Suprapubic skin (tissue), 4 donors: Measurements from ENCODE around the gene HSDL2. TPM values are rescaled to one million over a fixed set of nuclear protein-coding genes. Genes with fewer than 3 reads are reported as not detected.
"Not testable (repeated sequence)": the region's sequence is repeated elsewhere in the genome, so short reads cannot be mapped to it uniquely, and the experiment has no call there.

ENCODE experiments used
- DNase-seq, 2 donors: peaks; one replicate each; pipeline ENCODE4 v3.0.0-alpha.2; 2019; ENCODE audit warnings: low spot score in 2 of 2
- H3K27ac ChIP-seq: fragments of 200-600 bp; sonication (generic); one replicate; pipeline ENCODE4 v1.5.1; 2019
- H3K27me3 ChIP-seq: fragments of 200-600 bp; sonication (generic); one replicate; pipeline ENCODE4 v1.5.1; 2019
- H3K36me3 ChIP-seq: fragments of 200-600 bp; sonication (generic); one replicate; pipeline ENCODE4 v1.5.1; 2019
- H3K4me1 ChIP-seq: fragments of 200-600 bp; sonication (generic); one replicate; pipeline ENCODE4 v1.5.1; 2019
- H3K4me3 ChIP-seq: fragments of 200-600 bp; sonication (generic); one replicate; pipeline ENCODE4 v1.5.1; 2019; ENCODE audit warnings: mild to moderate bottlenecking
- H3K9me3 ChIP-seq: fragments of 200-600 bp; sonication (generic); one replicate; pipeline ENCODE4 v1.5.1; 2019
- EP300 ChIP-seq: sonication (generic); formaldehyde crosslinking; IDR thresholded peaks from one replicate; pipeline ENCODE4 v1.6.1; 2017; ENCODE audit warnings: antibody characterized with exemption
- POLR2A ChIP-seq, 2 donors: fragments of 450-650 bp; IDR thresholded peaks; one replicate each; pipeline ENCODE4 v1.6.1; 2017; ENCODE audit warnings: antibody characterized with exemption in 2 of 2, mild to moderate bottlenecking in 2 of 2, moderate library complexity in 2 of 2
- POLR2AphosphoS5 ChIP-seq, 3 donors: sonication (generic); formaldehyde crosslinking; IDR thresholded peaks; one replicate each; pipeline ENCODE4 v1.6.1; 2017; ENCODE audit warnings: antibody characterized with exemption in 3 of 3
- WGBS: methylation state at CpG from one replicate; pipeline ENCODE4 v1.1.5; 2018; 5-methylcytosine and 5-hydroxymethylcytosine counted together
- total RNA-seq, 4 donors: library from RNA; depleted of rRNA; stranded (reverse); fragments of >200 nt; gene quantifications; one replicate each; pipeline ENCODE4 v1.1.0, GENCODE V29; 2016
- TF ChIP-seq, protein P1 (sequence below), 2 donors: fragments of 200-600 bp in 1 of 2; fragments of 450-650 bp in 1 of 2; sonication (generic) in 1 of 2; IDR thresholded peaks; one replicate each; pipeline ENCODE4 v1.5.1; 2016 to 2019; ENCODE audit warnings: antibody characterized with exemption in 2 of 2, mild to moderate bottlenecking in 1 of 2, moderate library complexity in 1 of 2

HSDL2 gene
- total RNA-seq, 4 donors from 2014 or later, result 32.5 to 46.1 (median 33.2) TPM

DNA sequence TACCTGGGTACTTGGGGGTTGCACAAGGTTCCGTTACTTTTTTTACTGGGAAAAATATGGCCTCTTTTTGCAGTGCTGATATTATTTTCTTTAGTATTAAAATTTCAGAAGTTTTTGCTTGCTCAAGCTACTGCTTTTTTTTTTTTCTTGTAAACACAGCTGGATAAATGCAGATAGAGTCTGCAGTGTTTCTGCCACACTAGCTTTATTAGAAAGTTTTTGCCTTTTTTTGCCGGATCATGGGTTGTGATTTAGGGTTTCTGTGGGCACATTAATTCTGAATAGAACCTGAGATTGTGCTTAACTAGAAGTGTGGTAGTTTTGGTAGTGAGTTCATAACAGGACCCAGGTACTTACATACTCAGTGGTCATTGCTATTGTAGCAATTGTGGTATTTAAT lies 126.7 kb downstream of the HSDL2 start:
- DNase-seq, result no peak
- no peak overlapping the region for H3K27ac ChIP-seq
- no peak overlapping the region for H3K4me3 ChIP-seq
- H3K27me3 ChIP-seq, result no peaks in the 10 kb centered on the region
- no peaks in the 10 kb centered on the region for H3K4me1 ChIP-seq
- no peaks in the 10 kb centered on the region for H3K36me3 ChIP-seq
- H3K9me3 ChIP-seq, result no peaks in the 10 kb centered on the region
- 79% methylated on average over 2 of the region's 2 CpGs for WGBS
- TF ChIP-seq, protein P1, sequence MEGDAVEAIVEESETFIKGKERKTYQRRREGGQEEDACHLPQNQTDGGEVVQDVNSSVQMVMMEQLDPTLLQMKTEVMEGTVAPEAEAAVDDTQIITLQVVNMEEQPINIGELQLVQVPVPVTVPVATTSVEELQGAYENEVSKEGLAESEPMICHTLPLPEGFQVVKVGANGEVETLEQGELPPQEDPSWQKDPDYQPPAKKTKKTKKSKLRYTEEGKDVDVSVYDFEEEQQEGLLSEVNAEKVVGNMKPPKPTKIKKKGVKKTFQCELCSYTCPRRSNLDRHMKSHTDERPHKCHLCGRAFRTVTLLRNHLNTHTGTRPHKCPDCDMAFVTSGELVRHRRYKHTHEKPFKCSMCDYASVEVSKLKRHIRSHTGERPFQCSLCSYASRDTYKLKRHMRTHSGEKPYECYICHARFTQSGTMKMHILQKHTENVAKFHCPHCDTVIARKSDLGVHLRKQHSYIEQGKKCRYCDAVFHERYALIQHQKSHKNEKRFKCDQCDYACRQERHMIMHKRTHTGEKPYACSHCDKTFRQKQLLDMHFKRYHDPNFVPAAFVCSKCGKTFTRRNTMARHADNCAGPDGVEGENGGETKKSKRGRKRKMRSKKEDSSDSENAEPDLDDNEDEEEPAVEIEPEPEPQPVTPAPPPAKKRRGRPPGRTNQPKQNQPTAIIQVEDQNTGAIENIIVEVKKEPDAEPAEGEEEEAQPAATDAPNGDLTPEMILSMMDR (IDR thresholded peaks at IDR 0.05), result no peak
- TF ChIP-seq POLR2AphosphoS5 (IDR thresholded peaks at IDR 0.05), result no peak
- no peak for TF ChIP-seq EP300
- TF ChIP-seq POLR2A (IDR thresholded peaks at IDR 0.05), result no peak

DNA sequence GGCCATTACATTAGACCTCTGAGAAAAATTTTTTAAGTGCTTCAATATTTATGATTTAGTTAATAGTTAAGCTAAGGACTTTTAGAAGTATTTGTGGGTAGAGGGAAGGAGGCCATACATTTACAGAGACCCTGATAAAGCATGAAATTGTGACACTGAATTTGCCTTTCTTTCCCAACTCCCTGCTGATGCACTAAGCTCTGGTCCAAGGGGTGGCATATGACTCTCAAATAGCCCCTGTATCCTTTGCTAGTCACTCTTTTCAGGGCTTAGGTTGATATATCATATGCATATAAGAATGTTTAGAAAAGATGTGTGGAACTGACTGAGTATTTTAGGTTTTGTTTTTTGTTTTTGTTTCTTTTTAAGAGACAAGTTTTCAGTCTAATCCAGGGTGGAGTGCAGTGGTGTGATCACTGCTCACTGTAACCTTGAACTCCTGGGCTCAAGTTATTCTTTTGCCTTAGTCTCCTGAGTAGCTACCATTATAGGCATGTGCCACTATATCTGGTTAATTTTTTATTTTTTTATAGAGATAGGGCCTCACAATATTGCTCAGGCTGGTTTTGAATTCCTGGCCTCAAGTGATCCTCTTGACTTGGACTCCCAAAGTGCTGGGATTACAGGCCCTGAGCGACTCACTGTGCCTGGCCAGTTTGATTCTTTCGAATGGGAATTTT lies 127.2 kb downstream of the HSDL2 start:
- no peak overlapping the region for H3K4me3 ChIP-seq
- H3K27ac ChIP-seq, result no peak overlapping the region
- no peaks in the 10 kb centered on the region for H3K4me1 ChIP-seq
- 94% methylated on average over 2 of the region's 2 CpGs for WGBS
- no peak for TF ChIP-seq EP300
- TF ChIP-seq POLR2A (IDR thresholded peaks at IDR 0.05), result no peak
- TF ChIP-seq, protein P1 (IDR thresholded peaks at IDR 0.05), result no peak
- TF ChIP-seq POLR2AphosphoS5 (IDR thresholded peaks at IDR 0.05), result no peak
- DNase-seq, result no peak
- H3K27me3 ChIP-seq, result no peaks in the 10 kb centered on the region
- H3K9me3 ChIP-seq, result no peaks in the 10 kb centered on the region
- no peaks in the 10 kb centered on the region for H3K36me3 ChIP-seq

DNA sequence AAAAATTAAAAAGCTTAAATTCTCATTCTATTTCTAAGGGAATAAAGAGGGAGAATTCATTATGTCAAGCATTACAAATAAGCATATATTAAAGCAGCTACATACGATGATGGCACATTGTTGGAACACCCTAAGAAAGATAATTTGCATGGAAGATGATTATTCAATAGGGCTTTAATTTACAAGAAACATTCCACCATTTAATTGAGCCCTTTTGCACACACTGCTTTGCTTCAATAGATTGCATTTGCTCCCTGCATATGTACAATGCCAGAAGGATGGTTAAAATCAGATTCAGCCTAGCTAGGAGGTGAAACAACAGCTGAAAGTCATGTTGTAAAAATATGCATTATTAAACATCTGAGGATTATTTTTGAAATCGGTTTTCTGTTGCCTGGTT lies 128.5 kb downstream of the HSDL2 start:
- H3K27ac ChIP-seq, result no peak overlapping the region
- TF ChIP-seq POLR2A (IDR thresholded peaks at IDR 0.05) (no peak), EP300 (no peak), POLR2AphosphoS5 (IDR thresholded peaks at IDR 0.05) (no peak)
- TF ChIP-seq, protein P1 (IDR thresholded peaks at IDR 0.05), result no peak
- WGBS, result 58% methylated on average over 2 of the region's 2 CpGs
- no peaks in the 10 kb centered on the region for H3K4me1 ChIP-seq
- no peak overlapping the region for H3K4me3 ChIP-seq
- no peak for DNase-seq
- H3K9me3 ChIP-seq, result no peaks in the 10 kb centered on the region
- no peaks in the 10 kb centered on the region for H3K36me3 ChIP-seq
- H3K27me3 ChIP-seq, result no peaks in the 10 kb centered on the region

- not testable (repeated sequence) for H3K4me3 ChIP-seq, H3K27ac ChIP-seq, H3K4me1 ChIP-seq, H3K27me3 ChIP-seq, DNase-seq, H3K36me3 ChIP-seq, H3K9me3 ChIP-seq
- WGBS, result 90% methylated on average over 4 of the region's 4 CpGs
Observed at GRCh38 chr9:112512377-112512776, 132.5 kb downstream of the HSDL2 start.

GRCh38 chr9:112516769-112517168 lies 136.9 kb downstream of the HSDL2 start:
- TF ChIP-seq, protein P1 (IDR thresholded peaks at IDR 0.05), result no peak
- TF ChIP-seq POLR2AphosphoS5 (IDR thresholded peaks at IDR 0.05) (no peak), EP300 (no peak), POLR2A (IDR thresholded peaks at IDR 0.05) (no peak)
- Histone ChIP-seq H3K4me1 (no peaks in the 10 kb centered on the region), H3K36me3 (no peaks in the 10 kb centered on the region), H3K27me3 (no peaks in the 10 kb centered on the region), H3K4me3 (no peak overlapping the region), H3K27ac (no peak overlapping the region), H3K9me3 (no peaks in the 10 kb centered on the region)
- WGBS, result 90% methylated on average over 2 of the region's 2 CpGs
- DNase-seq, result no peak

GRCh38 chr9:112520069-112520468 lies 140.2 kb downstream of the HSDL2 start:
- H3K9me3 ChIP-seq, result no peaks in the 10 kb centered on the region
- H3K4me1 ChIP-seq, result no peaks in the 10 kb centered on the region
- no peak overlapping the region for H3K27ac ChIP-seq
- H3K27me3 ChIP-seq, result no peaks in the 10 kb centered on the region
- H3K36me3 ChIP-seq, result no peaks in the 10 kb centered on the region
- TF ChIP-seq, protein P1 (IDR thresholded peaks at IDR 0.05), result no peak
- TF ChIP-seq EP300, result no peak
- no peak for TF ChIP-seq POLR2A (IDR thresholded peaks at IDR 0.05)
- no peak for TF ChIP-seq POLR2AphosphoS5 (IDR thresholded peaks at IDR 0.05)
- 96% methylated on average over 1 of the region's 1 CpG for WGBS
- H3K4me3 ChIP-seq, result no peak overlapping the region
- no peak for DNase-seq
